ENCODE results near the gene GOT1.

DNA sequence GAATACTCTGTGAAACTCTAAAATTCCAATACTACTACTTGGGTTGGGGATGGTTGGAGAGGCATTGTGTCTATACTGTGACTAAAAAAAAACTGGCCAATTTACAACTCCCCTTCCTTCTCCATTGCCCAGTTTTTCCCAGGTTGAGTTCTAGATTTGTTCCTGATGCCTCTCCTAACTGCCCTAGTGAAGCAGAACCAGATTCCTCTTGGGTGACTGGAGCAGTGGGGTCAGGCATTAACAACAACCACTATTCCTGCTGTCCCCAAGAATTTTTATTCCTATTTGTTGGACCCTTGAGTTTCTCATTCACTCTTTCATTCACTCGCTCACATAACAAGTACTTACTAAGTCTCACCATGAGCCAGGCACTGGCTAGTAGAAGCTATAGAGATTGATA, 5.8 kb downstream of the GOT1 start:
- TF ChIP-seq, protein P1, sequence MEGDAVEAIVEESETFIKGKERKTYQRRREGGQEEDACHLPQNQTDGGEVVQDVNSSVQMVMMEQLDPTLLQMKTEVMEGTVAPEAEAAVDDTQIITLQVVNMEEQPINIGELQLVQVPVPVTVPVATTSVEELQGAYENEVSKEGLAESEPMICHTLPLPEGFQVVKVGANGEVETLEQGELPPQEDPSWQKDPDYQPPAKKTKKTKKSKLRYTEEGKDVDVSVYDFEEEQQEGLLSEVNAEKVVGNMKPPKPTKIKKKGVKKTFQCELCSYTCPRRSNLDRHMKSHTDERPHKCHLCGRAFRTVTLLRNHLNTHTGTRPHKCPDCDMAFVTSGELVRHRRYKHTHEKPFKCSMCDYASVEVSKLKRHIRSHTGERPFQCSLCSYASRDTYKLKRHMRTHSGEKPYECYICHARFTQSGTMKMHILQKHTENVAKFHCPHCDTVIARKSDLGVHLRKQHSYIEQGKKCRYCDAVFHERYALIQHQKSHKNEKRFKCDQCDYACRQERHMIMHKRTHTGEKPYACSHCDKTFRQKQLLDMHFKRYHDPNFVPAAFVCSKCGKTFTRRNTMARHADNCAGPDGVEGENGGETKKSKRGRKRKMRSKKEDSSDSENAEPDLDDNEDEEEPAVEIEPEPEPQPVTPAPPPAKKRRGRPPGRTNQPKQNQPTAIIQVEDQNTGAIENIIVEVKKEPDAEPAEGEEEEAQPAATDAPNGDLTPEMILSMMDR (IDR thresholded peaks at IDR 0.05): no peak
- no peak for TF ChIP-seq POLR2A (IDR thresholded peaks at IDR 0.05)
